Activated naive CD4-positive, alpha-beta T cell treated with anti-CD3 and anti-CD28 coated beads, Interleukin-2, amount 50 U/mL, for 24 hours (primary cell): ENCODE measurements around the gene CBX4.

Source experiments
- H3K27ac Mint-ChIP-seq: one replicate; pipeline ENCODE4 v1.8.0; 2021; ENCODE audit warnings: mild to moderate bottlenecking, mixed read lengths
- H3K27me3 Mint-ChIP-seq: one replicate; pipeline ENCODE4 v1.8.0; 2021; ENCODE audit warnings: mixed read lengths
- H3K36me3 Mint-ChIP-seq: one replicate; pipeline ENCODE4 v1.8.0; 2021; ENCODE audit warnings: mixed read lengths
- H3K4me1 Mint-ChIP-seq: one replicate; pipeline ENCODE4 v1.8.0; 2021; ENCODE audit warnings: mixed read lengths
- H3K4me3 Mint-ChIP-seq: one replicate; pipeline ENCODE4 v1.8.0; 2021; ENCODE audit warnings: mild to moderate bottlenecking, mixed read lengths
- H3K9me3 Mint-ChIP-seq: one replicate; pipeline ENCODE4 v1.8.0; 2021; ENCODE audit warnings: mixed read lengths

The CBX4 gene

DNA sequence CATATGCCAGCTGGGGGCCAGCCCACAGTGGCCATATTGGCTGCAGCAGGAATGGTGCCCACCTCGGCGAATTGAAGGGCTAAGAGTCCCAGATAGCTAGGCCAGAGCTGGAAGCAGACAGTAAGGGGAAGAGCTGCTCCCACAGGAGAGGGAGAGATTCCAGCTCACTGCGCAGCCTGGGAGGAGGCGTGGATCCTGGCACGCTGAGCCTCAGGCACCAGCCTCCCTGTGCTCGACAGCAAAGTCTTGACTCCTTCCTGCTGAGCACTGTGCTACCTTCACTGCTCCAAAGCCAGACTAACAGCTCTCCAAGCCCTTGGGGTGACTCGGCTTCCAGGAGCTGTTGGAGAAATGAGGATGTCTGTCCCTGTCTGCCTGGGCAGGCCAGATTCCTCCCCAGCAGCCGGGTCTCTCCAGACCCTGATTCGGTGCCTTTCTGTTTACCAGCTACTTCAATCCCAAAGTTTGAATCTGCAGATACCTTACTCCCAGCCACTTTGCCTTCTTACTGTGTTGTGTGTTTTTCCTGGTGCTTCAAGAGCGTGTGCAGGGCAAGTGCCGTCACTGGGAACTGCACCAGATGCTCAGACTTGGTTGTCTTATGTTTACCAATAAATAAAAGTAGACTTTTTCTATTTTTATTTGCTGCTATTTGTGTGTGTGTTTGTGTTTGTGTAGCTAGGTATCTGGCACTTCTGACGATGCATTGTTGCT, 52.2 kb downstream of the CBX4 start:
- Mint-ChIP-seq H3K9me3 (no peaks in the 10 kb centered on the region), H3K4me1 (peaks cover 4% of the 10 kb centered on the region), H3K36me3 (no peaks in the 10 kb centered on the region), H3K27ac (no peak overlapping the region), H3K4me3 (no peak overlapping the region), H3K27me3 (peaks cover 43% of the 10 kb centered on the region)

DNA sequence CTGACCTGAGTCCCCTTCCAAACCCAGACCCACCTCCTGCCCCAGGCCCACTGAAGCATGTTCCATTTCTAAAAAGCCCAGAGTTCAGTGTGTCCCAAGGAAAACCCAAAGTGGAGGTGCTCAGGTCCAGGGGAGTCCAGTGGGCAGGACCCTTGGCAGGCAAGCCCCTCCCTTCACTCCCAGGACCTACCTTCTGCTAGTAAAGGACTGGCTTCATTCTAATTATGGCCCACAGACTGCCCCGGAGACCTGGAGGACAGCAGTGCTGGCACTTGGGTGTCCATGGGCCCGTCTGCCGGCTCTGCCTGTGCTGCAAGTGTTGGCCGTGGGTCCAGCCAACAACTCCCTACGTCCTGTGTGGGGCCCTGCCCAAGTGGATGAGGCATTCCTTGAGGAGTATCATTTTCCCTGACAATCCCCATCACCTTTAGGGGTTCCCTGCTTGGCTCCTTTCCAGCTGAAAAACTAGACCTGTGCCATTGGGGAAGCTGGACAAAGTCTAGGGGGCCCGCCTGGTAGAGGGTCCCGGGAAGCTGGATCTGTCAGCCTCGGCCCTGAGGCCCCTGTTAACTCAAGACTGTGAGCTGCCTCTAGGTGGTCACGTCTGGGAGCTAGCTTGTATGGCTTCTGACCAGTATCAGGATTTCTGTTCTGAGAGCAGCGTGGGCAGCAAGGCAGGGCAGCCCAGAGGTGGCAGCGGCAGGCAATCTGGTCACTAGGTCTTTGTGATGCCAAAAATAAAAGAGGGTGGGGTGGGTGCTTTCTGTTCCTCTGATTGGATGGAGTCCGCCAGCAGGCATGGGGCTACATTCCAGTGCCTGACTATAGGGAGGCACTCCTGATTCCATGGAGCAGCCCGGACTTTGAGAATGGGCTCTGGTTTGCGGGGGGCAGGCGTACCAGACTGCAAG, 53.1 kb downstream of the CBX4 start:
- Mint-ChIP-seq H3K36me3 (no peaks in the 10 kb centered on the region), H3K27me3 (peaks cover 46% of the 10 kb centered on the region), H3K4me1 (peaks cover 8% of the 10 kb centered on the region), H3K9me3 (no peaks in the 10 kb centered on the region), H3K27ac (no peak overlapping the region), H3K4me3 (no peak overlapping the region)

DNA sequence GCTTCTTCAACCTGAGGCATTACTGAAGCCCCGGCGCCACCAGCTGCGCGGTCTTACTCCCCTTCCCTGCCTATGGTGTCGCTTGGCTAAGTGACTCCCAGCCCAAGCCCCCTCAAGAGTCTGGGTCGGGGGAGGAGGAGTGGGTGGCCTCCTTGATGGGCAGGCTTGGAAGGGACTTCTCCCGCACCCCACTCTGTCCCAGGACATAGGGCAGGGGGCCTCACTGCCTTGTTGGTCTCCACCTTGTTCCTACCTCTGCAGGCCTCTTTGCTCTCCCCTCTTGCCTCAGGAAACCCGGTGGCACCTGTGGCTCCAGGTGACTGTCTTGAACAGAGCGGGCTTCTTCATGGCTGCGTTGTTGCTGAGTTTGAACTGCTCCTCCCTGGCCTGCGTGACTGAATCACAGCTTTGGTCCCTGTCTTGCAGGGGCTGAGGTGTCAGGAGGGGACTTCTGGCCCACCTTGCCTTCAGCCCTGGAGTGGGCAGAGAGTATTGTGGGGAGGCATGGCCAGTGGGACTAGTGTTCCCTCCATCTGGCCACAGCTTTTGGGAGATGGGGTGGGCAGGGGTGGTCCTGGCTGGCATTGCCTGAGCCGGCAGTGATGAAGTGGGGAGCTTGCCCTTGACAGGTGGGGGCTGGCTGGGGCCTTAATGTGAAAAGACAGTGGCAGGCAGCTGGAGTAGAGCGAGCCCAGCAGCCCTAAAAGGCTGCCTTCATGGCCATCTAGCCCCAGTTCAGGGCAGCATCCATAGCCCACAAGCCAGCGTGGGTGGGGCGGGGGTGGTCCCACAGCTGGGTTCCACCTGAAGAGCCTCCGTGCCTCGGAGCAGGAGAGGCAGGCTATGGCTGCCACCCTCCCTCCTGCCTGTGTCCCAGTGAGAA, 54.0 kb downstream of the CBX4 start:
- H3K27ac Mint-ChIP-seq = no peak overlapping the region
- no peak overlapping the region for H3K4me3 Mint-ChIP-seq
- no peaks in the 10 kb centered on the region for H3K9me3 Mint-ChIP-seq
- H3K4me1 Mint-ChIP-seq = peaks cover 8% of the 10 kb centered on the region
- no peaks in the 10 kb centered on the region for H3K36me3 Mint-ChIP-seq
- H3K27me3 Mint-ChIP-seq = peaks cover 52% of the 10 kb centered on the region

DNA sequence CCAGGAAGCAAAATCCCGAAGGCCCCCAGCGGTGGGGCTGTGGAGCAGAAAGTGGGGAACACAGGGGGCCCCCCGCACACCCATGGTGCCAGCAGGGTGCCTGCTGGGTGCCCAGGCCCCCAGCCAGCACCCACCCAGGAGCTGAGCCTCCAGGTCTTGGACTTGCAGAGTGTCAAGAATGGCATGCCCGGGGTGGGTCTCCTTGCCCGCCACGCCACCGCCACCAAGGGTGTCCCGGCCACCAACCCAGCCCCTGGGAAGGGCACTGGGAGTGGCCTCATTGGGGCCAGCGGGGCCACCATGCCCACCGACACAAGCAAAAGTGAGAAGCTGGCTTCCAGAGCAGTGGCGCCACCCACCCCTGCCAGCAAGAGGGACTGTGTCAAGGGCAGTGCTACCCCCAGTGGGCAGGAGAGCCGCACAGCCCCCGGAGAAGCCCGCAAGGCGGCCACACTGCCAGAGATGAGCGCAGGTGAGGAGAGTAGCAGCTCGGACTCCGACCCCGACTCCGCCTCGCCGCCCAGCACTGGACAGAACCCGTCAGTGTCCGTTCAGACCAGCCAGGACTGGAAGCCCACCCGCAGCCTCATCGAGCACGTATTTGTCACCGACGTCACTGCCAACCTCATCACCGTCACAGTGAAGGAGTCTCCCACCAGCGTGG, 54.8 kb downstream of the CBX4 start:
- Mint-ChIP-seq H3K9me3 (no peaks in the 10 kb centered on the region), H3K27me3 (peaks cover 57% of the 10 kb centered on the region), H3K27ac (no peak overlapping the region), H3K36me3 (no peaks in the 10 kb centered on the region), H3K4me3 (no peak overlapping the region), H3K4me1 (peaks cover 8% of the 10 kb centered on the region)

DNA sequence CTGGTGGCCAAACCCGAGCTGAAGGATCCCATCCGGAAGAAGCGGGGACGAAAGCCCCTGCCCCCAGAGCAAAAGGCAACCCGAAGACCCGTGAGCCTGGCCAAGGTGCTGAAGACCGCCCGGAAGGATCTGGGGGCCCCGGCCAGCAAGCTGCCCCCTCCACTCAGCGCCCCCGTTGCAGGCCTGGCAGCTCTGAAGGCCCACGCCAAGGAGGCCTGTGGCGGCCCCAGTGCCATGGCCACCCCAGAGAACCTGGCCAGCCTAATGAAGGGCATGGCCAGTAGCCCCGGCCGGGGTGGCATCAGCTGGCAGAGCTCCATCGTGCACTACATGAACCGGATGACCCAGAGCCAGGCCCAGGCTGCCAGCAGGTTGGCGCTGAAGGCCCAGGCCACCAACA, 55.3 kb downstream of the CBX4 start:
- peaks cover 56% of the 10 kb centered on the region for H3K27me3 Mint-ChIP-seq
- H3K9me3 Mint-ChIP-seq = no peaks in the 10 kb centered on the region
- no peak overlapping the region for H3K27ac Mint-ChIP-seq
- no peaks in the 10 kb centered on the region for H3K36me3 Mint-ChIP-seq
- H3K4me3 Mint-ChIP-seq = no peak overlapping the region
- peaks cover 11% of the 10 kb centered on the region for H3K4me1 Mint-ChIP-seq
